ENCODE results near the gene PMEPA1.

The PMEPA1 gene

DNA sequence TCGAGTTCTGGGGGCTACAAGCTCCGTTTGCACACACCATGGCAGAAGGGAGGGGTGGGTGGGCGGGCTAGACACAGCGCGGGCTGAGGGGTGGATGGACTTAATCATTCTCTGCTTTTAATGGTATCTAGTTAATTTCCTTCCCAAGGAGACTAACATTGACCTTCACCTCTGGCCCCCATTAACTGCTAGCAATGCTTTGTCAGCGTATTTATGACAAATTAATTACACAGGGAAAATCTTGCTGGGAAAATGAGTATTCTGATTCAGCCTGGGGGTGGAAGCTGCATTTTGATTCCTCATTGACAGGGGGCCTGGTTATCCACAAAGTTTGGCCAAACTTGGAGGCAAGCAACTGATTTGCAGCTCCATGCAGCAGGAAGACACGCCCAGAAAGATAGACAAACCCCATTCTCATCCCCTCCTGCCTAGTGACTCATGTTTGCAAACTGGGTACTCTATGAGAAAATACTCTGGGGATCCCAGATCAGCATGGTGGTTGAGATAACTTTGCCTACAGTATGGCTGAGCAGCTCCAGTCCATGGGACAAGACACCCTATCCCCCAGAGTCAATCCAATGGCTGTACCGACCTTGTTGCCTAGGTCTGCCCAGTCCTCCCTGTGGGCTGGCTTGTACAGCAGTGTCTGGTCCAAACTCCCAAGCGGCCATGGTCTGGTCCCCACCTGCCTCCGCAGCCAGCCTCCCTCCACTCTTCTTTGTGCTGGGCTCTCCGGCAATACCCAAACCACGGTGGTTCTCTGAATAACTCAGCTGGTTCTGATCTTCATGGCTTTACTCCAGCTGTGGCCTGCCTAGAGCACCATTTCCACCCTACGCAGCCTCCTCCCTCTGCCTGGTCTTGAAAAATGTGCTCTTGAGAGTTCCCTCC is 109.2 kb downstream of the PMEPA1 start:
- DNase-seq, result no peak

DNA sequence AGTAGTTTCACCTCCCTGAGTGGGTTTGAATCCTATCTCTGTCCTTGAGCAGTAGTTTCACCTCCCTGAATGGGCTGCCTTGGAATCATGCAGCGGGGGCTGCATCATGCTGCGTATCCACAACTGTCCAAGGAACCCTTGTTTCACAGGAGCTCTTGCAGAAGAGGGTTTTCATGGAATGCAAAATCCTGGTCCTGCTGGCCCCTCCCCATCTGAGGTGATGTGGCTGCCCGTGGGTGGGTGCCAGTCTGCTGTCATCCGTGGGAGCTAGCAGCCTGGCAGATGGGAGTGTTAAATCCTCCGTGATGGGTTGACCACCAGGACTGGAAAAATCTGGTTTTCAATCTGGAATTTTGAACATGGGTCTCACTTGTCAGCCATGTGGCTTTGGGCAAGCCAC is 111.3 kb downstream of the PMEPA1 start:
- DNase-seq, result no peak
